Right renal cortex interstitium (tissue), 3 donors: ENCODE data around the gene NFIA. TPM values are rescaled to one million over a fixed set of nuclear protein-coding genes. Genes with fewer than 3 reads are reported as not detected.

Experiments
- DNase-seq, 3 donors: peaks; one replicate each; pipeline ENCODE4 v3.0.0-alpha.2; 2013; ENCODE audit warnings: low read depth in 3 of 3, low spot score in 2 of 3
- polyA plus RNA-seq, 3 donors: library from polyadenylated mRNA; unstranded; fragments of 120-200 nt; gene quantifications; one replicate each; pipeline ENCODE4 v1.2.1, GENCODE V29; 2013; ENCODE audit not compliant: insufficient read length in 3 of 3

NFIA gene
- polyA plus RNA-seq, 3 donors: 15.8 to 17.3 (median 16.3) TPM

DNA sequence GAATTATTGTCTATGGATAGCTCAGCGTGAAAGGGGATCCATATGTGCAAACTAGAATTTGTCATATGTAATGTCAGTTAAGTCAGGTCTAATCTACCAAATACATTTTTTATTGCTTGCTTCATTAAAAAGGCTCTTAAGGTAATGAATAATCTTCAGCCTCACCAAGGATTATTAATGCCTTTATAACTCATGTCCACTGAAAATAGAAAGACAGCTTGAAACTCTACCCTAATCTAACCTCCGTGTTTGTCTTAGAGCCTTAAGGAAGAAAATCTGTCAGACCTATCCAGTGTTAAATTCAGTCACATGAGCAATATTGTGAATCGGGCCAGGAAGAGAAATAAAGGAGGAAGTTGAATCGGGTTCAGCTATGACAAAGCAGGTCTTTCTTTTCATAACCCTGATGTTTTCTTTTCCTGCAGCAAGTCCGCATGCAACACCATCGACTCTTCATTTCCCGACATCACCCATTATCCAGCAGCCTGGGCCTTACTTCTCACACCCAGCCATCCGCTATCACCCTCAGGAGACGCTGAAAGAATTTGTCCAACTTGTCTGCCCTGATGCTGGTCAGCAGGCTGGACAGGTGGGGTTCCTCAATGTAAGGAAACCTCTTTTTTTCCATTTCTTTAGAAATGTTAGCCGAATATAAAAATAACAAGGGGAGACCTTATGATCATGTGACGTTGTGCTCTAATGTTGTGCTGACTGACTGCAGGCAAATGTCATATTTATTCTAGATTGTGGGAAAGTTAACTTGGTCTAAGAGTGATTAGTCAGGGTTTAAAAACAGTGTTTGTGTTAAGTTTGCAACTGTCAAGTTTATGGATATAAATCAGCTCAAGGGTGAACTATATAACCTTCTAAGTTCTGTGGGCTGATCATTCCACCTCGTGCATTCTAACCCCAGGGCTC is 321.6 kb downstream of the NFIA start:
- no peak for DNase-seq

DNA sequence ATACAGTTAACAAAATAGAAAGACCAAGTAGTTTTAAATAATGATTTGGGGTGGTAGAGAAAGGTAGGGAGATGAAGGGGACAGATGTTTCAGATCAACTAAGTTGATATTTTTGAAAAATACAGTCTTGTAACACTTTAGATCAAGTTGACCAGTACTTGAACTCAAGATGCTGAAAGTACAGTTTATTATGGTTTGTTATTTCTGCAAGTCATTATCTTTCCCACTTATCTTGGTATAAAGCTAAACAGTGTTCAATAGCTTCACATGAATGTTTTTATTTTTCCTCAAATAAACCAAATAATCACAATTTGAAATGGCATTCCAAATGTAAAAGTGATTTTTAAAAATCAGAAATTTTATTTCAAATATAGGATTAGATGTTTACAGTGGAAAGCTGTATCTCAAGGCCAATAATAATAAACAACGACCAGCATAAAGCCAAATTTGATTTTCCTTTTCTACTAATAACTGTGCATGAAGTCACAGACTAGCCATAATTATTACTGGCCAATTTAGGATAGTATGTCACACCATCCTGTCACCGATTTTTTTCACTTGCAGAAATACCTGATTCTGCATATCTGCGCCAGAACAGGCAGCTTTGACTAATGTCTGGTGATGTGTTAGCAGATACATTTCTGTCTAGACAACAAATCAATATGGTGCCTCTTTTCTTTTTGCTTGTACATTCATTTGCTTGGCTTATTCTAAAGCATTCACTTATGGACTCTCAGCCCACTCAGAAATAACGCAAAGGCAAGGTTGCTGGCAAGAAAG is 322.4 kb downstream of the NFIA start:
- no peak for DNase-seq

DNA sequence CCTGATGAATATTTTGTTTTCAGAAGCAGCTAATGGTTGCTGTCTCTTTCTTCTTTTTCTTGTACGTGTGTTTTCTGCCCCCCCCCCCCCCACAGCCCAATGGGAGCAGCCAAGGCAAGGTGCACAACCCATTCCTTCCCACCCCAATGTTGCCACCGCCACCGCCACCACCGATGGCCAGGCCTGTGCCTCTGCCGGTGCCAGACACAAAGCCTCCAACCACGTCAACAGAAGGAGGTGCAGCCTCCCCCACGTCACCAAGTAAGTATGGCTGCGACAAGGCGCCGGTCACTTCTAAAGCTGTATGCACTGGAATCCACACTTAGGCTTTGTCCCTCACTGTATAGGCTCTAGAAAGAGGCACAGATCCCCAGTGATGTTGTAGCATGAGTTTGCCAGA is 324.1 kb downstream of the NFIA start:
- no peak for DNase-seq

DNA sequence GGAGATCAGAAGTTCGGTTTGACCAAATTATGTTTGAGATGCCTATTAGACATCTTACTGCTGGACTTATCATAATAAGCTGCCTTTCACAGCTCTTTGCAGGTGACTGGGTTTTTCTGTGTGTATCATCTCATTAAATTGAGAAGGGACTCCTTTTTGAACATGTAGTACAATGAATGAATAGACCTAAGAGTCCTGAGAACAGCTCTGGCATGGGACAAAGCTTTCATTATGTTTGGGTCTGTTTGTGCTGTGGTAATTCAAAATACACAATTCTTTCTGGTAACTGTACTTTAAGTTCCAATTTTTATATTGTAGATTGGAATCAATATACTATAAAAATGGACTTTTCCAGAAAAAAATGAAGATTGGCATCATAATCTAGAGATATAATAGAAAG is 330.2 kb downstream of the NFIA start:
- no peak for DNase-seq

DNA sequence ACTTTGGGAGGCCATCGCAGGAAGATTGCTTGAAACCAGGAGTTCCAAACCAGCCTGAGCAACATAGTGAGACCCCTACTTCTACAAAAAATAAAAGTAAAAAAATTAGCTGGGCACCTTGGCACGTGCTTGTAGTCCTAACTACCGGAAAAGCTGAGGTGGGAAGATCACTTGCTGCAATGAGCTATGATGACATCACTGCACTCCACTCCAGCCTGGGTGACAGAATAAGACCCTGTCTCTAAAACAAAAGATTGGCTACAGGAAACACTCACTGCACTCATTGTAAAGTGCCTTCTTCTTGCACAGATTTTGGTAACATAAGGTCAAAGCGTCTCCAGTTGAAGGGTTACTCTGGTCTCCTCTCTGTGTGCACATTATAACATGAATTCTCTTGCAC is 336.8 kb downstream of the NFIA start:
- no peak for DNase-seq

DNA sequence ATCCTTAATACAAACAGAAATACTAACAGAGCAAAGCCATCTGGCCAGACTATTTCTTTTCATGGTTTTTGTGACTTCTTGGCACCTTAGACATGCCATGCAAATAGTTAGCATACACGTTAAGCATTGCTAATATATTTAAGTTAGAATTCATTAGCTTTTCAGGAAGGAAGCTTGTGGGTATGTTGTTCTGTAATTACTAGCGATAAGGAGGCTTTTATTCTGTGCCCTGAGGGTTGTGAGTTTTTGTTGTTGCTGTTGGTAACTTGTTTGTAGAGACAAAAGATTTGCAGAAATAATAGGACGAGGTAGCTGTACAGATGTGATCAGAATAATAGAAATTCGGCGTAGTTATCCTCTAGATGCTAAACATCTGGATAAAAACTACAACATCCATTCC is 337.3 kb downstream of the NFIA start:
- DNase-seq: no peak

DNA sequence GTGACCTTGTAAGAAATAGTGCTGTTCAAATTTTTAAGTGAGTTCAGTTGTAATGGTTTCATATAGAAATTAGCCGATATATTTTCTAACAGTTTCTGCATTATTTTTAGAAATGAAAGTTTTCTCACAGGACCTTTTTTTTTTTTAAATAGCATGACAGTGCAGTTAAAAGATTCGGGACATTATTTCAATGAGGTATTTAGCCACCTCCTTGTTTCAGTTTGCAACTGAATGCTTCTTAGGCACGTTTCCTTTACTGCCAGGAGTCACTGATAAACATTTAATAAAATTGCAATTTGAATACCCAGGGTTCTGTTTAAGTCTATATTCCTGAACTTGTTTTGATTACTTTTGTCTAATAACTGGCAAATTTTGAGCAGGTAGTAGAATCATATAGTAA is 337.9 kb downstream of the NFIA start:
- DNase-seq: no peak

DNA sequence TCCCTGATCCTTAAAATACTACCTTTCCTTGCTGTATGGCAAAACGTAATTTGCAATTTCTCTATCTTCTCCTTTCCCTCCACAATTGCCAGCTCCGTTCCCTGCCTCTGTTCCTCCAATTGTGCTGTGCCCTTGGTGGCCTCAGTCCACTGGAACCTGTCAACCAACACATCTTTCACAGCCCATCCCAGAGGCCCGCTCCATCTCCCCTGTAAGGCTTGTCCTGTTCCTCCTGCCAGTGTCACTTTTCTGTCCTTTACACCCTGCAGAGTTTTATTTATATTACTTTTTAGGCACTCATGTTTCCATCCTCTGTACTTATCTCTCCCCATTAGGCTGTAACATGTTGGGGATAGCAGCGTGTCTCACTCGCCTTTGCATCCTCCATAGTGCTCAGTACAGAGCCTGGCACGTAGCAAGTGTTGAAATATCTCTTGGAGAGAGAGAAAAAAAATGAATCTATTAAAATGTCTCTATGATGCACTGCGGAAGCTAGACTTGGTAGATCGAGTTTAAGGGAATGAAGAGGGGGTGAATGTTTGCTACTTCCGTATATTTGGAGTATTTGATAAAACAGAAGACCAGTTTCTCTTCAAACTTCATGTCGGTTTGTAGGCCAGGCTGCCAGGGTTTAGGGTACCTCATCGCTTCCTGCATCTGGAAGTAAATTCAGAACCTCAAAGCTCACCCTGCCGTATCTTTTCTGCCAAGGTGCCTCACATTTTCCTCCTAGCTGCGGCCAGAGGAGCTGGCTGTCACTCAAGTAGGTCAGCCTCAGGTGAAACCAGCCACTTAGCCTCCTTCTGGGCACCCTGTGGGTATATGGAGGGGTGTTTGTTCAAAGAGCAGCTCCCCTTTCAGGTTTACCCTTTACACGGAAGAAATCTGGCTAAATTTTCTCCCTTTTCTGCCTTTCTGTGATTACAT is 338.8 kb downstream of the NFIA start:
- no peak for DNase-seq

DNA sequence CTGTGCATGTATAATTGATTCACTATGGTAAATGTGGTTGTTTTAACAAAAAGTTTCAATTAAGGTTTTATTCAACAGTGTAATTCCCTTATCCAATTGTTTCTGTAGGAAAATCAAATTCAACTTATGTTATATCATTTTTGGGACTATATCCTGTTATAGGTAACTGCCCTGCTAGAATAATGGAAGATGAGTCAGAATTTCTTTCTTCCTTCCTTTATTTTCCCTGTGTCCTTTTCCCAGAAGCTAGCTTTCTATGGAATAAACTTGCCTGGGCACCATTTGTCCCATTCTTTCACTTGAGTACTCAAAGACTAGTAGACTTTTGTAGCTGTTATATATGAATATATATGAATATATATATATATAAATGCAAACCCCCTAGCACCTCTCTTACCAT is 341.3 kb downstream of the NFIA start:
- no peak for DNase-seq

DNA sequence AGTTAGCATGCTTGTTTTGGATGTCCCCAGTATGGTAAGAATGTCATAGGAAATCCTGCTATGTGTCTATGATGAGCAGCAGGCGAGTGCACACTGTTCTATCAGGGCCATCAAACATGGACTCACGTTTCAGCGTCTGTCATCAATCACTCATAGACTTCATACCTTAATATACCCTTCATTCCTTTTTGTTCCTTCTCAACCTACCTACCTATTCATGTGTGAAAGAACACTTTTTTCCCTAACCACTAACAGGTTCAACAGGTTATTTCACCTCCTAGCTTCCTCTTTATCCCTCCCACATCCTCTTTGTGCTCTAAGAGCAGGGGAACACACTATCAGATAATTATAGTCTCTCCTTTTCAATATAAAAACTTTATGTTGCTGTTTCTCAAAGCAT is 342.0 kb downstream of the NFIA start:
- no peak for DNase-seq

DNA sequence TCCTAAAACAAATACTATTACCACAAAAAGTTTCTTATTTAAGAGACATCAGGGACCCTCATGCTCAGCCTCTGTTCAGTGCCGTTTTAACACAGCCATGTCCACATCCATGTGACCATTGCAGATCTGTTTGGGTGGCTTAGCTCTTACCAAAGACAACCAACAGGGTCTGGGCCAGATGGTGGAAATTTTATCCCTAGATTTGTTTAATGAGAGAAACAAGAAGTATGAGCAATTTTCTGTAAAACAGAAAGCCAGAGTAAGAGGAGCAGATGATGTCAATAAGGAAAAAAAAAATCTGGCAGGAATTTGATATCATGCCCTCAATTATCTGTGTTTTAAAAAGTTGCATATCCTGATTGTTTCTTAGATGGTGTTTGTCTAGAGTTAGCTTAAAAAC is 342.7 kb downstream of the NFIA start:
- no peak for DNase-seq

DNA sequence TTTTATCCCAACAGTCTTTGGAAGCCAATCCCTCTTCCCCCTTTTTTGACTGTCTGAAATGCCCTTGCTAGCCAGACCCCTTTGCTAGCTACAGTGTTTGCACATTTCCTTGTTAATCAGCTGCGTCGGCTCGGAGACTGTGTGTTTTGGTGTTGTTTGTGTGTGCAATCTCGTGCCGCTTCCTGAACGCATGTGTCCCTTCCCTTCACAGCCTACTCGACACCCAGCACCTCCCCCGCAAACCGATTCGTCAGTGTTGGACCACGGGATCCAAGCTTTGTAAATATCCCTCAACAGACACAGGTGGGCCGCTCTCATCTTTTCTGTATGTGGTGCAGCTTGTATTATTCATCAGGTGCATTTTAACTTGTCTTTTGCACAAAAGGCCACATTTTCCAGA is 343.9 kb downstream of the NFIA start:
- DNase-seq: no peak

DNA sequence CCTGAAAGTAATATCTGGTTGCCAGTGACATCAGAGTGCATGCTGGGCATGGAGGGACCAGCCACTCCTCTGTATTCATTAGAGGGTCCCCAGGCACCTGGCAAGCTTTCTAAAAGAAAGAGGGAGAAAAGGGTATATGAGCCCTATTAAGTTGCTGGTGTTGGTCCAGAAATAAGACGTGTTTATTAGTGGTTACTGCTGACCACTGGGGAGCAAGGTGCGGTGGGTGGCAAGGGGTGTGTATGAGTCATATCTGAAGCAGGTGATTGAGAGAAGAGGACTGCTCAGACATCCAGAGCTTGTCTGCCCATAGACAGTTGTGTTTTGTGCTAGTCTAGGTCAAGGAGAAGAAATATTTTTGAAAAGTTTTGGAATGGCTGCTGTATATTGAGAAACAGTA is 344.5 kb downstream of the NFIA start:
- DNase-seq: no peak

DNA sequence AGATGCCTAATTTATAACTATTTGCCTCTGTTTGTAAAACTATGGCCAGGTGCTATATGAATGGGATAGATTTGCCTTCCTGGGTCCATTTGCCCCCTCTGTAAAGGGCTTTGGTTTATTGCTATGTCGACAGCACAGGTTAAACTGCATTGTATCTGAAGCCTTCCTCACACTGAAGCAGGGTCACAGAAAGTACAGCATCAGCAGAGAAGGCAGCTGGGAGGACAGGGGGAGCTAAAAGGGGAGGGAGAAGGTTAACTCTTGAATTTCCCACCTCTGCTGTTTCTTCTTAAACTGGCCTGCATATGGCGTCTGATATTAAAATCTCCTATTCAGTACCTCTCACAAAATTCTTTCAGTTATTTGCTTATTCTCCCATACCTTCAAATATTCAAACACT is 345.1 kb downstream of the NFIA start:
- DNase-seq: no peak

DNA sequence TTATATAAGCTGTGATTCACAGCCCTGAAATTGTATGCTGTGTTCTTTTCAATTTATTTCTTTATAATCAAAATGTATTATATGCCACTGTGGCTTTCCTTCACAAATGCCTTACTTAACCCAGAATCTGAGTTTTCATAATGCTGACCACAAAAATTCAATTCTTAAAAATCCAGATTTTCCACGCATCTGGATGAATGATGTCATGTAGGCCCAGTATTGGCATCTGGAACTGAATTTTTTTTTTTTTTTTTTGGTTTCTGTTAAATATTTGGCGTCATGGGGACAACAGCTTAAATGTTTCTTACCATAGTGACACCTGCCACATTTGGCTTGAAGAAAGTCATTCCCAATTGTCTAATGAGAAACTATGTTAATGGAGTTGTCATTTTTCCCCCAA is 345.8 kb downstream of the NFIA start:
- DNase-seq: no peak

DNA sequence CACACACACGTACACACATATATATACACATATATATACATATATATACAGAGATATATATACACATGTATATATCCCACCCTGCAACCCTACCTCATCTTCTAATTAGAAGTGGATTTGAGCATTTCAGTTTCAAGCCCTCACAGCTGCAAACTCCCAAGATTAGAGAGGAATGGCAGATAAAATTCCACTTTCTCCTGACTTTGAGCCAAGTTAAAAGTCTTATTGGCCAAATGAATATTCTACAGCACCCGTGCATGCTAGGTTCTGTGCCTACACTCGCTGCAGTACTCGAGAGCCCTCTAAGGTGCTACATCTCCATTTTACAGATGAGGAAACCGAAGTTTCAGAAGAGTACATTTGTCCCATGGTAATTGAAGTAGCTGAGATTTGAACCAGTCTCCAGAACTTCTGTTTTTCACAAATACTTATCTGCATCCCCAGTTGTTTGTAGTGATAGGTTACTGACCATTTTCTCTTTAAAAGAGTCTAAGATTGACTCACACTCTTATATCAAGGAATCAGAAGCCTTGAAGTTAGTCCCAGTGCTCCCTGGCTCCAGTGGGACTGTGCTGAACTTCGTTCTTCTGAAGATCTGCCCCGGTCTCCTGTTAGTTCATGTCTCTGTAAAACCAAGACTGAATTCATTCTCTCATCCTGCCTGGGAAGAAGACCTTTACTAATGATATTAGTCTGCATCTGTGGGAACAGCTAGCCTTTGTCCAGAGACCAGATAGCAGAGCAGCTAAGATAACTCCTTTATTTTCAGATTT is 350.4 kb downstream of the NFIA start:
- no peak for DNase-seq

DNA sequence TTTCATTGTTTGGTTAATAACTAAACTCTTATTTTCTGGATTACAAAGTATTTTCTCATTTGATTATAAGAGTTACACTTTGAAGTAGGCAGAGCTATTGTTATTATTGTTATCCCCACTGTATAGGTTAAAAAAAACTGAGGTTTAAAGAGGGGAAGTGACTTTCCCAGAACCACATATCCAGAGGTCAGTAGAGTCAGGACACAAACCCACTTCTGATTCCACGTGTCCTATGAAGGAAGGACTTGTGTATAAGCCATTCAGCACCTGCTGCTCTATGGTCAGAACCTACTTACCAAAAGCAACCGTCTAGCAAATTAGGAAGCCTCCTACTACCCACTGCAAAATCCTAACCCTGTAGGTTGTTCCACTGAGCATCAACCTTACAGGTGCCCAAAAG is 351.3 kb downstream of the NFIA start:
- no peak for DNase-seq

DNA sequence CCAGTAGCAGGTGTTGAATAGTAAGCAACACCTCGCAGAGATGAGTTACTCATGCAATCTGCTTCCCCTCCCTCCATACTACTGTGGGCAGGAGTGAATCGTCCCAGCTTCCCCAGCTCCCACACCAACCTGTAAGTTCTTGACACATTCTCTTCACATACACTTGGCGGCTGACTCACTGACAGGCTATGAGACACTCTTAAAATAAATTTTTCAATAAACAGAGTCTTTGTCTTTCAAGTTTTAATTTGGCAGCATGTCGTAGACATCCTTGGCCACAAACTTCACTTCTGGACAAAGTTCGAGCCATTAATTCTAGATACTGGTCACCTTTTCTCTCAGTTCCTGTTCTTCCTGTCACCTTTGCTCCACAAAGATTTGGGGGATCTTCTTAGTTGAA is 351.9 kb downstream of the NFIA start:
- DNase-seq: no peak

DNA sequence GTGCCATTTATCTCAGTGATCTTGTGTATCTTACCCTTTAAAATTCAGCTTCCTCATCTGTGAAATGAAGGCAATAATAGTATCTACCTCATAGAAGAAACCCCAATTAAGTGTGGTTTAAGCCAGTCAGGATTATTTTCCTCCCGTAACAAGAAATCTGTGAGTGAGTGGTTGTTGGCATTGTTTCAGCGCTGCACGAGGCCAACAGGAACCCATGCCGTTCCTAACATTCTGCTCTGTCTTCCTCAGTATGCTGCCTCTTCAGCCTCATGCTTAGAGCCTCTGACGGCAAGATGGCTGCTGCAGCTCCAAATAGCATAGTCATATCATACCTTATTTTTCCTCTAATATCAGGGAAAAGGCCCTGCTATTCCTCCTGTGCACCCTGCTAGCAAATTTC is 352.9 kb downstream of the NFIA start:
- DNase-seq: no peak

DNA sequence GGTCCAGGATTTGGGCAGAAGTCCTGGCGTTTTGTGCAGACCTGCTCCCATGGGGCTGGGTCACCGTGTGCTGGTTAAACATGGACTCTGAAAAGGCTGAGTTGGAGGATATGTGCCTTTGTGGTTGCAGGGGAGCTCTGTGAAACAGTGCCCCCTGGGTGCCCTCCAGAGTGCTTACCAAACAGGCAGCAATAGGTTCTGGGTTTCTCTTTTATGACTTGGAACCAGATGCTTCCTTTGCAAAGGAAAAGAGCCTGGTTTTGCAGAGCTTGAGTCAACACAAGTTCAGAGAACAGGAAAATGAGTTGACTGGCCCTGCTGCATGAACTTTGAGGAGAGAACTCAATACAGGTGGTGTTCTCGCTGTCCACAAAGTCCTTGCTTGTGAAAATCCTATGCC is 353.7 kb downstream of the NFIA start:
- no peak for DNase-seq
